Measurements from ENCODE around the gene MRPL43. TPM values are rescaled to one million over a fixed set of nuclear protein-coding genes. Genes with fewer than 3 reads are reported as not detected.

Gene MRPL43
- total RNA-seq, 4 donors from 2014 or later, result 57.3 to 86.7 (median 65.3) TPM

GRCh38 chr10:100995181-100995580 lies 7.9 kb upstream of the MRPL43 start:
- no peak for TF ChIP-seq CTCF (IDR thresholded peaks at IDR 0.05; ENCODE audit: low read depth)

GRCh38 chr10:100993986-100994708 lies 6.8 kb upstream of the MRPL43 start:
- no peak for TF ChIP-seq CTCF (IDR thresholded peaks at IDR 0.05; ENCODE audit: low read depth)

GRCh38 chr10:100989088-100989487 lies 1.8 kb upstream of the MRPL43 start:
- no peak for TF ChIP-seq CTCF (IDR thresholded peaks at IDR 0.05; ENCODE audit: low read depth)

GRCh38 chr10:100988166-100988565 lies 869 bp upstream of the MRPL43 start:
- TF ChIP-seq CTCF (IDR thresholded peaks at IDR 0.05; ENCODE audit: low read depth), result no peak

- TF ChIP-seq CTCF (IDR thresholded peaks at IDR 0.05; ENCODE audit: low read depth), result no peak
These were observed 370 bp upstream of the MRPL43 start for GRCh38 chr10:100987685-100988049.

- TF ChIP-seq CTCF (IDR thresholded peaks at IDR 0.05; ENCODE audit: low read depth), result no peak
These were observed 710 bp downstream of the MRPL43 start for GRCh38 chr10:100986623-100986951.

- no peak for TF ChIP-seq CTCF (IDR thresholded peaks at IDR 0.05; ENCODE audit: low read depth)
These were observed 2.0 kb downstream of the MRPL43 start for GRCh38 chr10:100985336-100985735.

Measured in subcutaneous adipose tissue (tissue), 4 donors.